GM19438 (cell line): ENCODE measurements around the gene MYO5A.
A peak's percentile ranks its signal among the peaks of the same experiment; 100 is the strongest.

Experiments used
- ATAC-seq: cut with Tn5 transposase; IDR thresholded peaks from one replicate; pipeline ENCODE4 v1.9.1; 2021; ENCODE audit warnings: low read depth; ENCODE audit not compliant: unreplicated experiment

MYO5A gene

GRCh38 chr15:52379395-52380106 is 149.1 kb downstream of the MYO5A start:
- peak; percentile 72 for ATAC-seq

DNA sequence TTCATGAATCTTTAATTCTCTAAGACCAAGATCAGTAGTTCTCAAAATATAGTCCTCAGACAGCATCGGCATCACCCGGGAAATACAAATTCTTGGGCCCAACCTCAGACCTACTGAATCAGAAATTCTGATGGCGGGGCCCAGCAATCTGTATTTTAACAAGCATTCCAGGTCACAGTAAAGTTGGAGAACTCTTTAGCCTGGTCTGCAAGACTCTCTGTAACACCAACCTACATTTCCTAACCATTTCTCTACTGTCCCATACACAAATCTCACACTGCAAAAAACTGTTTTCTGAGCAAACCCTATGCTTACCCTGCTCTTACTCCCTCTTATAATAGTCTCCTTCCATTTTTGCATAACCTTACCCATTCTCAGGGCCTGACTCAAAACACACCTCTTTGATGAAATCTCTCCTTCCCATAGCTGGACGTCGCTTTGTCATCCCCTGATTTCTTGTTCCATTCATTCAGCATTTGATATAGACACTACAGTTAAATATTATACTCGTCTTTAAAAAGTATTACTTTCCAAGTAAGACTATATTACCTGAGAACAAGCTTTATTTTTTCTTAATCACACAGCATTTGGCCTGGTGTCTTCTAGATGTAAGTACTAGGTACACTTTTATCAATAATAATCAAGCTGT is 149.8 kb downstream of the MYO5A start:
- ATAC-seq, result peak; percentile 40

DNA sequence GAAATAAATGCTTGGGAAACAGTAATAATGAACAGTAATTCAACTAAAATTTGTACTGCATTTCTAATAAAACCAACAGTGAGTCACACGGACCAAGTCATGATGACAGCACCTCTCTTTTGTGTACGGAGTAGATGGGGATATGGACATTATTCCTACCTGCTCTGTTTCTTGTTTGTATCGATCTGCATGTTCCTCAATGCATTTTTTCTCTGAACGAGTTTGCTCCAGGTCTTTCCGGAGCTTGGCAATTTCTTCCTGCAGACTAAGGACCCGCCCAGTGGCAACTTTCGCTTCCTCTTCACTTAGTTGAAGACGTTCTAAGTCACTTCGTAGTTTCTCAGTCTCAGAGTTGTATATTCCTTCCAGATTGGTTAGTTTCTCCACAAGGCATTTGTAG is 158.7 kb downstream of the MYO5A start:
- peak; percentile 84 for ATAC-seq

DNA sequence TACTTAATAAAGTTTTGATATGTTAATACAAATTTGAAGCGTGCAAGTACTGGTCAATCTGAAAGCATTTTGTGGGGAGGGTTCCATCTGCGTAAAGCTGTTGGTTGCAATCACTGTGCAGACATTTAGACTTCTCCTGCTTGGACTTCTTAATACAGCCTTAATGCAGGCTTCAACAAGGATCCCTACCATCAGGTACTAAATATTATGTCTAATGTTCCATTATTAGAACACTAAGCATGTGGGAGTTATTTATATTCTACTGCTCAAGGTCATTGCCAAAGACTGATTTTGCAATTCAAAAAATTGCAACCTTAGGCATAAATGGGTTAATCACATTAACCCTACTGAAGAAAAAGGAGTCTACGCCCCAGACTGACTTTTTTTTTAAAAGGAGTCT is 159.2 kb downstream of the MYO5A start:
- no peak for ATAC-seq

DNA sequence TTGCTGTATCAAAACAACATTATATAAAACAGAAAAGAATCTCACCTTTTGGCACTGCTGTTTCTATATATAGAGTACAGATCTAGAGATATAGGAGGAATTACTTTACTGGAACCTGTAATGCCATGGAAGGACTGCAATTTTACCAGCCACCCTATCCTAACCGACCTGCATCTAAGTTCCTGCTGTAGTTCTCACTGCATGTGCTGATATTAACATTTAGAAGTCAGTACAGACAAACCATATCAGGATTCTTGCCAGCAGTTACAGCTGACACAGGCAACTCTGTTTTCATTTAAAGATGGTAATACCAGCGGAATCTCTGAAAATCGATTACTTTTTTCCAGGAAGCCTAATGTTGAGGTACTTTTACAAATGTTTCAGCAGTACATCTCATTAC is 159.7 kb downstream of the MYO5A start:
- no peak for ATAC-seq

DNA sequence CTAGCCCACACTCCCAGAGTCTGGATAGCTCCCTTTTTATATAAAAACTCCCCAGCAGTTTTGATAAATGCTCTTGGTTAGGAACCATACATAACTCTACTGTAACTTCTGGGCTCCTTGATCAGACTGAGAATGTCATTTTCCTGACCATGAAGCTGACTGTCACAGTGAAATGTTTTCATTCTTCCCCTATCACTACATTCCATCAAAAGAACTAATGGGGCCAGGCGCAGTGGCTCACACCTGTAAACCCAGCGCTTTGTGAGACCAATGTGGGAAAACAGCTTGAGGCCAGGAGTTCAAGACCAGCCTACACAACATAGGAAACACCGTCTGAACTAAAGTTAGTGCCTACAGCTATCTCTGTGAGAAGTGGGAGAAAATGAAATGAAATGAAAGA is 160.3 kb downstream of the MYO5A start:
- no peak for ATAC-seq

DNA sequence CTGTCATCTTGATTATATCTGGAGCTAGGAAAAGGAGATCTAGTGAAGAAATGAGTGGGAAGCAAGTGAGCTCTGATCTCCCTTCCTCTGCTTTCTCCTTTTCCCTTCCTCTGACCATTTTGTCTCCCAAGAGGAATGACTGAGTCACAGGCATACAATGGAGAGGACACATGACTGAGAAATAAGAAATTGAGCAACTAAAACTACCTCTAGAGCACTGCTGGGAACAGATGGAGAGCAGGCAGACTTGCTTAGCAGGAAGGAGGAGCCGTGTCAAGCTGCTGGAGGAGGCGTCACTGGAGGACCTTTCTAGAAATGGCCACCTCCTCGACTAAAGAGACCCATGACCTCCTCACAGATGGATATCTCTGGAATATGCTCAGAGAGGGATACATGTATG is 166.2 kb downstream of the MYO5A start:
- ATAC-seq, result no peak

GRCh38 chr15:52361975-52362494 is 166.6 kb downstream of the MYO5A start:
- ATAC-seq, result no peak

GRCh38 chr15:52361494-52361893 is 167.2 kb downstream of the MYO5A start:
- no peak for ATAC-seq

DNA sequence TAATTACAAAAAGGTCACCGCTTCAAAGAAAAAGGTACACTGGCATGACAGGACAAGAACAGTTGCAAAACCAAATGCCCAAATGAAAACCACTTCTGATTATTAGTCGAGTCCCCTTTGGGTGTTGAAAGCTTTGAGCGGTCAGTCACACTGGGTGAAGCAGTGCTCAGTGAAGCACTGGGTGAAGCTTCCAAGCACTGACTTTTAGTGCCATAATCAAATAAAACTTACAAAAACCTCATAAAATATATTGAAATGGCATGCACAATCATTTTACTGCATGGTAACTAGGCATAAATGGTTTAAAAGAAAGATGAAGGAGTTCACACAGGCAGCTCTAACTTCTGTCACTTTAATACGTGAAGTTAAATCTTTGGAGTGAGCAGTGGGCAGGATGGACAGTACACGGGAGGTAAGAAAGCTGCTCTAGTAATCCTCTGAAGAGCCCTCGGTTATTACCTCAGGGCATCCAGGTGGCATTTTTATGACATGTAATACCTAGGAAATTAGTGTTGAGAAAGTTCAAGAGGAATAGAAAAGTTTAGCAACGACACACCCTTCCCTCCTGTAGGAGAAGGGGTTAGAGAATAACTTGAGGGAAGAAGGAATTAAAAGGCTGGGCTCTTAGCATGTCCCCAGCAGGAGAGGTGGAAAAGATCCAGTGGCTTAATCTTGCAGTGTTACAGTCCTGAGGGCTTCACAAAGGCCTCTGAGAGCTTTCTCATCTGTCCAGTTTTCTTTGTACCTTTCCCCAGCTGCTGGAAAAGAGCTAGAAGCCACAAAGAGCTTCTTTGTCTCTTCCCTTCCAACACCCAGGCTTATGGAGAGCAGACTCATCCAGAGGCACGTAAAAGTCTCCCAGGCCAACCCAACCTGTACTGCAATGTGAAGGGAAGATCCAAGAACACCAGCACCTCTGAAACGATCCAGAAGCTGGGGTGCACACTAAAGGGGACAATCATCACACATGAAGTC is 168.2 kb downstream of the MYO5A start:
- ATAC-seq, result no peak

DNA sequence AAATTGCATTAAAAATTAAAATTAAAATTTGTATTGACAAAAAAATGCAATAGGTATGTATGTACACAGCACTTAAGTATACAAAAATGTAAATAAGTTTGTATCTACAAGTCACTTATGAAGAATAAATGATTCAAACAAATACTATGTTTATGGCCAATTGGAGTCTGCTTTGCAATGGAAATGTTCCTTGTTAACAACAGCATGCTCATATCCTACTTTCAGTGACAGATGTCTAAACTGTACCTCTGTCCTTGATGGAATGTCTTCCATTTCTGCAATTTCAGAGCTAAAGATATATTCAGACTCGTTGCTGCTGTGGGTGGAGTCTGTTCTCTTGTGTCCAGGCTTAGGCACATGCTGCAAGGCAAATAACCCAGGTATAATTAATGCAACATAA is 169.0 kb downstream of the MYO5A start:
- ATAC-seq, result no peak

DNA sequence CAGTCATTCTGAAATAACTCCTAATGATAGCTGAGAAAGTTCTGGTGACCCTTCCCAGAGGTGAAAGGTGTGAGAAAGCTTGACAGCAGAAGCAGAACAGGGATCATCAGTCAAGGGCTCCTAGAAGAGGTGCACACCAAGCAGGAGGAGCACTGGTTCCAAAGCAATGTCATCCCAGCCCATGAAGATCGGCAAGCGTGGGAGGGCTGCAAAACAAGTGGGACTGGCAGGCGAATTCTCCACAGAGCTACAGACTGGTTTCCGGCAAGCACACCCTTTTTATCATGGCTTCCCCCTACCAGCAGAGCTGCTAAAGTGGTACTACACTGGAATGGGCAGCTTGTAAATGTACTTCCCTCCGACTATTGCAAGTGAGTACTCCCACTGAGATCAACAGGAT is 170.7 kb downstream of the MYO5A start:
- ATAC-seq, result no peak

DNA sequence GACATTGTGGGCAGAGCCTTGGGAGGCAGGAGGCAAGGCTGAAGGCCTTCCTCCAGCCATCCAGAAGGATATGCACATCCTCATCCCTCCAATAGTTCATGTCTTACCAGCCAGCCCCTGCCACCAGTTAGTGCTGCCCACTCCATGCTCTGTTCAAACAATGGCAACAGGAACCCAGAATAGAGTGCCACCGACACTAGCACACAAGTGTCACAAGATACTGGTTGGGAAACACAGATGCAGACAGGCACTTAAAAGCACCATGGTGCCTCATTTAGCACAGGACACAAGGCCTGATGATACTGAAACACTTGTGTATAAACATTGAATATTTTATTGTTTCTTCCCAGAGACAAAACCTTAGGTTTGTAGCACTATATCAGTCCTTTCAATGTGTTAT is 176.6 kb downstream of the MYO5A start:
- no peak for ATAC-seq

DNA sequence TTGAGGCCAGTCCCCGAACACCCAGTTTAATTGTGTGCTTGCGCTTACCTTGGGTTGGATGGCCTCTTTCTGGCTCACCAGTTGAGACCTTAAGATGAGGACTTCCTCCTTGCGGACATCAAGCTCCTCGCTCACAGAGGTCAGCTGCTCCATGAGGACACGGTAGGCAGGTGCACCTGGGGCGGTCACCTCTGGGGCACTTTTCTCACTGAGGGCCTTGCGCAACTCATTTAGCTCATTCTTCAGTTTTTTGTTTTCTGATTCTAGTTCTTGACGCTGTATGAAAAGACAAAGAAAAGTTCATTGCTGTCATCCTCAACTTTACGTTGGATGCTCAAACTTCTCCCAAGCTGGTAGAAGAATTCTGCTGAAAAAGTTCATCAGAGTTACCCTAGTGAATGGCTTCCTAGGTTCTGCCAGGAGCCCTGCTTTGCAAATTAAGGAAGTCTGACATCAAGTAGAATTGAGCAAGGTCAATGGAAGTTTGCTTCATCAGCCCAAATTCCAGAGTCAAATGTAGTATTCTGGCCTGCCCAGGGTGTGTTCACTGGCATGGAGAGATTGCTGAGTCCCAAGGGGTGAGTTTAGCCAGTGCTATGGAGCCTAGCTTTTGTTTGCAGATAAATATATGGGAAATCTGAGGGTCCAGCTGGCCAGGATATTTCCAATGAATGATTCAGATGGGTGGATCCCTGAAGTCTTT is 177.3 kb downstream of the MYO5A start:
- ATAC-seq, result no peak

GRCh38 chr15:52350423-52350822 is 178.3 kb downstream of the MYO5A start:
- ATAC-seq, result no peak

DNA sequence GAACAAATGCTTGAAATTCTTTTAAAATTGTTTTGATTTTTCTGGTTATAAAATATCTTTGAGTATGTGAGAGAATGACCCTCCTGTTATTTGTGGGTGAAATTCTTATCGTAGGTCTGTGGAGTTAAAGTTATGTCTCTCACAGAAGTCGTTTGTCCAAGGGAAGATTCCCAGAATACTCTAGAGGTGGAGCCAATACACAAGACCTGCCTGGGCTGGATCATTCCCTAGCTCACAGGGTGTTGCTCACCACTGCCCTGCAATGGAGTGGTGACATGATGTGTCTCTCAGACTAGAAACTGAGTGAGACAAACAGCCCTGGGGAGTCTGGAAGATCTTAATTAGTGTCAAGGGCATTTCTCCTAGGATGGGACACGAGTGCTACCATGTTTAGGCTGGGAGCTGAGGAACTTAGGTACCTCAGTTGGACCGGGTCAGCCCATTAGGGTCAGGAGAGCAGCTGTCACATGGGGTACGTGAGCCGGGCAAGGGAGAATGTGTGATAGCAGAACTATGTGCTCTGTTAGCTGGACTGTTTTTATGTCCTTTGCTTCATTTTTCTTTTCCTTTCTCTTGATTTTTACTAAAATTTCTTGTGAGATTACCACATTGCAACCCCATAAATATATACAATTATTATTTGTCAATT is 179.5 kb downstream of the MYO5A start:
- no peak for ATAC-seq

DNA sequence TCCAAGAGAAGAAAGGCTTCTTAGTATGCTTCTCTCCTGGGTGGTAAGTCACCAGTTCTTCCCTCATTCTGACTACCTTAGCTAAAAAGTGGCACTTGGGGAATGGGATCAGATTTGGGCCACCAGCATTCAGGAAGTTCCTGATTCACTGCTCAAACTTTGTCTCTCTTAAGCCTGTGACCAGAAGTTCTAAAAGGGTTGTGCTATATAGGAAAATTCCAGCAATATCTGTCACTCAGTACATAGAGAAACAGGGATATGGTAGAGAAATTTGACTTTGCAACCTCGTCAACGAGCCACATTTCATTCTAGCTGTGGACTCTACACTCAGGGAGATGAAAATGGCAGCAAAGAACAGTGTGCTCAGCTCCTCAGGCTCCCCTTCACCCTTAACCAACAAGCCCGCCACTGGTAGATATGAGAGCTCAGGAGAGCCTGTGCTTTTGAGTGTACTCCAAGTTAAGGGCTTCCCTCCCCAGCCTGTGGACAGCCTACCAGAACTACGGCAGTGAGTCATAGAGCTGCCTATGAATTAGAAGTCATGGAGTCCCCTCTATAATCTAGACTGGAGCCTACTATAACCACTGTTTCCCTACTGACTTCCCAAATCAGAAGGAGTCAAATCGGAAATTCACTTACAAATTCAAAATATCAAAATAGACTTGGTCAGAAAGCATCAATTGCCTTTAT is 180.5 kb downstream of the MYO5A start:
- ATAC-seq, result no peak

- no peak for ATAC-seq
Measured at GRCh38 chr15:52344592-52344991, 184.1 kb downstream of the MYO5A start.

DNA sequence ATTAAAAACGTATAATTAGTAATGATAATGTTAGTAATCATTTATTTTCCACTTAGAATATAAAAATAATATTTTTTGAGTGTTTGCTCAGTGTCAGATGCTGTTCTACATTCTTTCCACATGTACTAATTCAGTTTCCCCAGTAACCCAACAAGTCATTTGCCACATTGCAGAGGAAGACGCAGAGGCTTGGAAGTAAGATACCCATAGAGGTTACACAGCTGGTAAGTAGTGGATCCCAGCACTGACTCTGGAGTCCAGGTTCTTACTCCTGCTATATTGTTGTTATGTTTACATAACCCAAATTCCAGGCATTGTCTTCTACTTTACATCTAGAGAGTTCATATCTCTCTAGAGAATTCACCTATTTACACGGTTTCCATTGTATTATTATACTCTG is 184.8 kb downstream of the MYO5A start:
- no peak for ATAC-seq
